Stimulated activated CD4-positive, alpha-beta T cell treated with anti-CD3 and anti-CD28 coated beads, Interleukin-12 subunit alpha, Interleukin-12 subunit beta, amount 100 ng/mL, for 24 hours (primary cell): Measurements from ENCODE around the gene CHRNA7.

Source experiments
- DNase-seq, 2 experiments: peaks; one replicate each; pipeline ENCODE4 v3.0.0-alpha.2; 2020; ENCODE audit warnings: low read depth in 2 of 2

CHRNA7 gene

GRCh38 chr15:32029862-32030781, at the start of gene CHRNA7:
CHRNA7 (plus strand) TSS chr15:32030515; CDS start chr15:32030595, 80 bp downstream.
- peak in 1 of 2 experiments; percentile 23 for DNase-seq

- no peak for DNase-seq
Measured at GRCh38 chr15:31985607-31986006, 44.7 kb upstream of the CHRNA7 start.

- DNase-seq: no peak
Measured at GRCh38 chr15:31993062-31993461, 37.3 kb upstream of the CHRNA7 start.

GRCh38 chr15:31997711-31998110, 32.6 kb upstream of the CHRNA7 start:
- no peak for DNase-seq

- no peak for DNase-seq
Measured at GRCh38 chr15:32003558-32003957, 26.8 kb upstream of the CHRNA7 start.

- no peak for DNase-seq
Measured at GRCh38 chr15:32004249-32004648, 26.1 kb upstream of the CHRNA7 start.

GRCh38 chr15:32007355-32007960, 22.9 kb upstream of the CHRNA7 start:
- DNase-seq: no peak

GRCh38 chr15:32014953-32015352, 15.4 kb upstream of the CHRNA7 start:
- no peak for DNase-seq

GRCh38 chr15:32020156-32020555, 10.2 kb upstream of the CHRNA7 start:
- DNase-seq: no peak

- DNase-seq: no peak
Measured at GRCh38 chr15:32028921-32029320, 1.4 kb upstream of the CHRNA7 start.

- DNase-seq: no peak
Measured at GRCh38 chr15:32029409-32029861, 880 bp upstream of the CHRNA7 start.

- DNase-seq: no peak
Measured at GRCh38 chr15:32030795-32031194, 480 bp downstream of the CHRNA7 start.

- DNase-seq: no peak
Measured at GRCh38 chr15:32033186-32033890, 3.0 kb downstream of the CHRNA7 start.

- DNase-seq: no peak
Measured at GRCh38 chr15:32034106-32034505, 3.8 kb downstream of the CHRNA7 start.

- no peak for DNase-seq
Measured at GRCh38 chr15:32035285-32035684, 5.0 kb downstream of the CHRNA7 start.

GRCh38 chr15:32036971-32037370, 6.7 kb downstream of the CHRNA7 start:
- no peak for DNase-seq

- no peak for DNase-seq
Measured at GRCh38 chr15:32041294-32041693, 11.0 kb downstream of the CHRNA7 start.

- DNase-seq: no peak
Measured at GRCh38 chr15:32042269-32042972, 12.1 kb downstream of the CHRNA7 start.

- no peak for DNase-seq
Measured at GRCh38 chr15:32053719-32054118, 23.4 kb downstream of the CHRNA7 start.

GRCh38 chr15:32057876-32058425, 27.6 kb downstream of the CHRNA7 start:
- no peak for DNase-seq

GRCh38 chr15:32060706-32061105, 30.4 kb downstream of the CHRNA7 start:
- DNase-seq: no peak
